OCI-LY3 (cell line): Measurements from ENCODE around the gene LYPD4.

ENCODE experiments used
- H2AFZ ChIP-seq: fragments of 200-600, 300-600 bp; shearing (Covaris generic); 2 replicates; pipeline ENCODE4 v1.6.0; 2014; ENCODE audit warnings: antibody characterized with exemption, low read depth, low read length
- H3K27ac ChIP-seq: fragments of 200-600, 300-600 bp; sonication (generic); 2 replicates; pipeline ENCODE4 v1.5.1; 2014; ENCODE audit warnings: mild to moderate bottlenecking, low read length, moderate library complexity, mixed read lengths
- H3K27me3 ChIP-seq: fragments of 200-600, 300-600 bp; sonication (generic); 2 replicates; pipeline ENCODE4 v1.6.1; 2014; ENCODE audit warnings: low read depth, low read length, mixed read lengths
- H3K36me3 ChIP-seq: fragments of 200-600, 300-600 bp; sonication (generic); replicated peaks from 2 replicates; pipeline ENCODE3; 2014; ENCODE audit warnings: low read depth, low read length, mixed read lengths
- H3K4me1 ChIP-seq: fragments of 300-600, 200-600 bp; sonication (generic); 2 replicates; pipeline ENCODE4 v1.6.1; 2014; ENCODE audit warnings: low read length, mixed read lengths
- H3K4me2 ChIP-seq: fragments of 200-600, 300-600 bp; sonication (generic); 2 replicates; pipeline ENCODE4 v1.6.1; 2014; ENCODE audit warnings: low read length, mixed read lengths
- H3K4me3 ChIP-seq: fragments of 300-600, 200-600 bp; sonication (generic); 2 replicates; pipeline ENCODE4 v1.5.1; 2014; ENCODE audit warnings: antibody characterized with exemption, mild to moderate bottlenecking, low read length, moderate library complexity
- H3K79me2 ChIP-seq: fragments of 300-600, 200-600 bp; shearing (Covaris generic); 2 replicates; pipeline ENCODE4 v1.6.1; 2014; ENCODE audit warnings: mild to moderate bottlenecking, low read length, mixed read lengths
- H3K9ac ChIP-seq: fragments of 300-600, 200-600 bp; shearing (Covaris generic); 2 replicates; pipeline ENCODE4 v1.6.0; 2014; ENCODE audit warnings: mild to moderate bottlenecking, low read length, moderate library complexity
- H3K9me3 ChIP-seq: fragments of 200-600, 300-600 bp; shearing (Covaris generic); 2 replicates; pipeline ENCODE4 v1.6.1; 2014; ENCODE audit warnings: low read length, mixed read lengths; ENCODE audit not compliant: insufficient read depth
- H4K20me1 ChIP-seq: fragments of 200-600, 300-600 bp; sonication (generic); 2 replicates; pipeline ENCODE4 v1.6.1; 2016; ENCODE audit warnings: low read length, mixed read lengths; ENCODE audit not compliant: insufficient read depth
- EZH2phosphoT487 ChIP-seq: fragments of 200-600 bp; shearing (Covaris generic); IDR thresholded peaks from 2 replicates; pipeline ENCODE4 v1.6.1; 2018; ENCODE audit warnings: antibody characterized with exemption, mixed run types, low read depth
- TF ChIP-seq, protein P1 (sequence below): fragments of 200-600, 300-600 bp; sonication (generic); IDR thresholded peaks from 2 replicates; pipeline ENCODE4 v1.5.1; 2014; ENCODE audit warnings: antibody characterized with exemption, low read length, low read depth

Gene LYPD4

DNA sequence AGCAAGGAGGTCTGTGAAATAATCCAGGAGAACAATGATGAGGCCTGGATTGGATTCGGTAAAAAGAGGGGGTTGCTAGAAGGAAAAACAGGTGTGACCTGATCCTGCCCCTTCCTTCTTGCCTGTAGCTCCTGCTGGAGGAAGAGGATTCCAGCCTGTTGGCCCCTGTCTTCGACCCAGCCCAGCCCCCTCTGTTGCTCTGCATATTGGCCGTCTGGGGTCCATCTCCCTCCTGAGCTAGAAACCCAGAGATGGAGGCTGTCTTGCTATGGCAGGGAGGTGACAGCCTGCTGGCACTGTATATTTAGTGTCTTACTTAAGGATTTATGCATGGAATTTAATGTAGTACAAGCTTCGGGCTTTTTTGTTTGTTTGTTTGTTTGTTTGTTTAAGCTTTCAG lies 7.0 kb upstream of the LYPD4 start:
- Histone ChIP-seq H3K4me3 (no peak overlapping the region), H3K79me2 (no peaks in the 10 kb centered on the region), H3K36me3 (no peaks in the 10 kb centered on the region), H3K4me1 (no peaks in the 10 kb centered on the region), H3K9ac (no peak overlapping the region), H4K20me1 (no peaks in the 10 kb centered on the region), H3K27ac (no peak overlapping the region), H2AFZ (no peak overlapping the region), H3K9me3 (no peaks in the 10 kb centered on the region), H3K27me3 (peaks cover 57% of the 10 kb centered on the region), H3K4me2 (no peak overlapping the region)
- TF ChIP-seq, protein P1, sequence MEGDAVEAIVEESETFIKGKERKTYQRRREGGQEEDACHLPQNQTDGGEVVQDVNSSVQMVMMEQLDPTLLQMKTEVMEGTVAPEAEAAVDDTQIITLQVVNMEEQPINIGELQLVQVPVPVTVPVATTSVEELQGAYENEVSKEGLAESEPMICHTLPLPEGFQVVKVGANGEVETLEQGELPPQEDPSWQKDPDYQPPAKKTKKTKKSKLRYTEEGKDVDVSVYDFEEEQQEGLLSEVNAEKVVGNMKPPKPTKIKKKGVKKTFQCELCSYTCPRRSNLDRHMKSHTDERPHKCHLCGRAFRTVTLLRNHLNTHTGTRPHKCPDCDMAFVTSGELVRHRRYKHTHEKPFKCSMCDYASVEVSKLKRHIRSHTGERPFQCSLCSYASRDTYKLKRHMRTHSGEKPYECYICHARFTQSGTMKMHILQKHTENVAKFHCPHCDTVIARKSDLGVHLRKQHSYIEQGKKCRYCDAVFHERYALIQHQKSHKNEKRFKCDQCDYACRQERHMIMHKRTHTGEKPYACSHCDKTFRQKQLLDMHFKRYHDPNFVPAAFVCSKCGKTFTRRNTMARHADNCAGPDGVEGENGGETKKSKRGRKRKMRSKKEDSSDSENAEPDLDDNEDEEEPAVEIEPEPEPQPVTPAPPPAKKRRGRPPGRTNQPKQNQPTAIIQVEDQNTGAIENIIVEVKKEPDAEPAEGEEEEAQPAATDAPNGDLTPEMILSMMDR: no peak
- no peak for TF ChIP-seq EZH2phosphoT487

DNA sequence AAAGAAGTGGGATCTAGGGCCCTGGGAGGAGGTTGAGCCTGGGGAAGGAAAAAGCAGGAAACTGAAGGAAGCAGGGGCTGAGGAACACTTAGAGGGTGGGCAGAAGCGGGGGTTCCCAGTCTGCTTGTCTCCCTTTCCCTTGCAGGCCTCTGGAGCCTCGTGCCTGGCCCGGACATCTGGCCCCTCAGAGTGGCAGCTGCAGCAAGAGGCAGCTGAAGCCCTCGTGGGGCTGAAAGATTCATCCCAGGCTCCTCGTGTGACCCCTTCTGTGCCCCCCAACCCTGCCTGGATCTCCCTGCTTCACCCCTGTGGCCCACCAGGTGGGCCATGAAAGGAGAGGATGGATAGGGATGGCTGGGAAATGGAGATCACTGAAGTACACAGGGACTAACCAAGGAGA lies 5.9 kb upstream of the LYPD4 start:
- TF ChIP-seq EZH2phosphoT487: no peak
- TF ChIP-seq, protein P1: no peak
- Histone ChIP-seq H3K9me3 (no peaks in the 10 kb centered on the region), H4K20me1 (no peaks in the 10 kb centered on the region), H2AFZ (no peak overlapping the region), H3K36me3 (no peaks in the 10 kb centered on the region), H3K4me3 (no peak overlapping the region), H3K27me3 (peaks cover 57% of the 10 kb centered on the region), H3K4me1 (no peaks in the 10 kb centered on the region), H3K79me2 (no peaks in the 10 kb centered on the region), H3K4me2 (no peak overlapping the region), H3K9ac (no peak overlapping the region), H3K27ac (no peak overlapping the region)

DNA sequence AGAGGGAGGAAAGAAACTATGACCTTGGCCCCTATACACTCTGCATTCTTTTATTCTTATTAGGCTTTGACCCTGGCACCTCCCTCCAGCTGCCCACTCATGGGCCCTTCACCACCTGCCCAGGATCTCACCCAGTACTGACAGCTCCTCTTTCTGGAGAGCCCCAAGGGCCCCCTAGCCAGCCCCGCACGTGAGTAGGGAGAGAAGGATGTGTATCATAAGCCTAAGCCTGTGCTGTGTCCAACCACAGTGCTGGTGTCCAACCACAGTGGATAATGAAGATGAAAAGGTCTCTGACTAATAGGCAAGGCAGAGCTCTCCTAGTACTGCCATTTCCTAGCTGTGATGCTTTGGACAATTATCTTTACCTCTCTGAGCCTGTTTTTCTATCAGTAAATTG lies 4.6 kb upstream of the LYPD4 start:
- H3K27me3 ChIP-seq: peaks cover 46% of the 10 kb centered on the region
- no peaks in the 10 kb centered on the region for H3K9me3 ChIP-seq
- H2AFZ ChIP-seq: no peak overlapping the region
- no peaks in the 10 kb centered on the region for H3K36me3 ChIP-seq
- H3K9ac ChIP-seq: no peak overlapping the region
- H3K4me1 ChIP-seq: no peaks in the 10 kb centered on the region
- no peak overlapping the region for H3K4me2 ChIP-seq
- TF ChIP-seq, protein P1: no peak
- TF ChIP-seq EZH2phosphoT487: no peak
- H3K4me3 ChIP-seq: no peak overlapping the region
- H3K27ac ChIP-seq: no peak overlapping the region
- no peaks in the 10 kb centered on the region for H3K79me2 ChIP-seq
- no peaks in the 10 kb centered on the region for H4K20me1 ChIP-seq

DNA sequence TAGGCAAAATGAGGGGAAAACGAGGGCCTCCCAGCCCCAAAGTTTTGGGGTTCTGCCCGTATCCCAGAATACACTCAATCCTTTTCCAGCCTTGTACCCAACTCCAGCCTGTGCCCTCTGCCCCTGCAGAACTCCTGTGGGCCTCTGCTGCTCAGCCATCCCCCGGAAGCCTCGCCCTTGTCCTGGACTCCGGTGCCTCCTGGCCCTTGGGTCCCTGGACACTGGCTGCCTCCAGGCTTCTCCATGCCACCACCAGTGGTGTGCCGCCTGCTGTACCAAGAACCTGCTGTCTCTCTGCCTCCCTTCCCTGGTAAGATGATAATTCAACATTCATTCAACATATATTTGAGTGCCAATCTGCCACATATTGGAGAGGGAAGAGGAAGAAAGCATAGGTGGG lies 4.2 kb upstream of the LYPD4 start:
- Histone ChIP-seq H3K4me3 (no peak overlapping the region), H3K9ac (no peak overlapping the region), H4K20me1 (no peaks in the 10 kb centered on the region), H3K36me3 (no peaks in the 10 kb centered on the region), H3K79me2 (no peaks in the 10 kb centered on the region), H3K27ac (no peak overlapping the region), H3K4me1 (no peaks in the 10 kb centered on the region), H3K27me3 (peaks cover 42% of the 10 kb centered on the region), H2AFZ (no peak overlapping the region), H3K4me2 (no peak overlapping the region), H3K9me3 (no peaks in the 10 kb centered on the region)
- TF ChIP-seq, protein P1: no peak
- TF ChIP-seq EZH2phosphoT487: no peak
